IMR-90 (cell line): Measurements from ENCODE around the gene SETDB1. TPM values are rescaled to one million over a fixed set of nuclear protein-coding genes. Genes with fewer than 3 reads are reported as not detected.

ENCODE experiments used
- ATAC-seq: fragments of 200-7000 bp; cut with Tn5 transposase; 2 replicates; pipeline ENCODE4 v1.9.1; 2020; ENCODE audit warnings: low read depth, mild to moderate bottlenecking, moderate library complexity
- BruUV-seq: library from RNA; stranded (reverse); fragments of 400-500 nt; replicated peaks from 2 replicates; lab custom pipeline; 2021; lab: Mats Ljungman, UMichigan
- CTCF ChIA-PET: fragments of 300-600 bp; formaldehyde crosslinking; extraction: SDS; loops from one replicate; lab custom pipeline; 2021; ENCODE audit warnings: antibody characterized with exemption; lab: Yijun Ruan, JAX
- POLR2A ChIA-PET: fragments of 300-600 bp; sonication (Branson Sonifier 250); formaldehyde crosslinking; loops from one replicate; lab custom pipeline; 2022; ENCODE audit warnings: antibody characterized with exemption; ENCODE audit not compliant: unreplicated experiment; lab: Charles Lee
- DNase-seq: peaks from one replicate; pipeline ENCODE4 v3.0.0; 2013
- H2AFZ ChIP-seq: replicated peaks from 2 replicates; pipeline ENCODE3; 2013; ENCODE audit warnings: low read length, mild to moderate bottlenecking; ENCODE audit not compliant: poor library complexity
- H2AK5ac ChIP-seq: 2 replicates; pipeline ENCODE4 v1.6.1; 2013; ENCODE audit warnings: low read depth, low read length, inconsistent platforms
- H2AK9ac ChIP-seq: replicated peaks from 2 replicates; pipeline ENCODE3; 2013; ENCODE audit warnings: mild to moderate bottlenecking, low read depth, low read length, moderate library complexity; ENCODE audit not compliant: poor library complexity
- H2BK120ac ChIP-seq: 2 replicates; pipeline ENCODE4 v1.6.1; 2013; ENCODE audit warnings: low read depth, low read length, inconsistent platforms
- H2BK15ac ChIP-seq: 3 replicates; pipeline ENCODE4 v1.6.1; 2013; ENCODE audit warnings: low read depth, low read length, inconsistent platforms
- H2BK20ac ChIP-seq: 2 replicates; pipeline ENCODE4 v1.6.1; 2013; ENCODE audit warnings: low read depth, mild to moderate bottlenecking, inconsistent platforms, low read length, moderate library complexity
- H2BK5ac ChIP-seq: 2 replicates; pipeline ENCODE4 v1.6.1; 2013; ENCODE audit warnings: mild to moderate bottlenecking, low read depth, low read length, inconsistent platforms; ENCODE audit not compliant: poor library complexity, severe bottlenecking
- H3K14ac ChIP-seq: replicated peaks from 2 replicates; pipeline ENCODE4 v1.6.1; 2013; ENCODE audit warnings: low read depth, low read length, inconsistent platforms
- H3K18ac ChIP-seq: 2 replicates; pipeline ENCODE4 v1.6.1; 2013; ENCODE audit warnings: low read depth, low read length, control low read depth
- H3K23ac ChIP-seq: 2 replicates; pipeline ENCODE4 v1.6.1; 2013; ENCODE audit warnings: low read depth, low read length, inconsistent platforms
- H3K27ac ChIP-seq: 2 replicates; pipeline ENCODE4 v1.5.1; 2013; ENCODE audit warnings: mild to moderate bottlenecking, control low read depth, low read length; ENCODE audit not compliant: insufficient read depth
- H3K27me3 ChIP-seq: 2 replicates; pipeline ENCODE4 v1.6.1; 2013; ENCODE audit warnings: low read length; ENCODE audit not compliant: control insufficient read depth, insufficient read depth
- H3K36me3 ChIP-seq: 2 replicates; pipeline ENCODE4 v1.6.1; 2013; ENCODE audit warnings: low read length, mixed read lengths; ENCODE audit not compliant: control insufficient read depth, insufficient read depth
- H3K4ac ChIP-seq: 2 replicates; pipeline ENCODE4 v1.6.1; 2013; ENCODE audit warnings: low read depth, low read length, inconsistent platforms
- H3K4me1 ChIP-seq: 2 replicates; pipeline ENCODE4 v1.6.1; 2013; ENCODE audit warnings: low read length, mixed read lengths; ENCODE audit not compliant: control insufficient read depth, insufficient read depth
- H3K4me2 ChIP-seq: 2 replicates; pipeline ENCODE4 v1.6.1; 2013; ENCODE audit warnings: low read depth, mild to moderate bottlenecking, control low read depth, low read length, moderate library complexity
- H3K4me3 ChIP-seq: 2 replicates; pipeline ENCODE4 v1.5.1; 2013; ENCODE audit warnings: low read depth, mild to moderate bottlenecking, control low read depth, low read length, moderate library complexity; ENCODE audit not compliant: insufficient read depth
- H3K56ac ChIP-seq: 2 replicates; pipeline ENCODE4 v1.6.1; 2013; ENCODE audit warnings: low read length, inconsistent platforms; ENCODE audit not compliant: insufficient read depth; ENCODE audit errors: extremely low read depth
- H3K79me1 ChIP-seq, 2 experiments: 2 replicates each; pipeline ENCODE4 v1.6.1; 2013; ENCODE audit warnings: low read length in 2 of 2, inconsistent platforms in 1 of 2, low read depth in 1 of 2
- H3K9ac ChIP-seq: 2 replicates; pipeline ENCODE4 v1.6.1; 2013; ENCODE audit warnings: low read depth, low read length, control low read depth
- H3K9me1 ChIP-seq: 2 replicates; pipeline ENCODE4 v1.6.1; 2013; ENCODE audit warnings: low read length, inconsistent platforms; ENCODE audit not compliant: insufficient read depth
- H3K9me3 ChIP-seq: 2 replicates; pipeline ENCODE4 v1.6.1; 2013; ENCODE audit warnings: low read length; ENCODE audit not compliant: control insufficient read depth, insufficient read depth
- H4K20me1 ChIP-seq: 2 replicates; pipeline ENCODE4 v1.6.1; 2013; ENCODE audit warnings: low read length, inconsistent platforms; ENCODE audit not compliant: insufficient read depth
- H4K5ac ChIP-seq: 2 replicates; pipeline ENCODE4 v1.6.1; 2013; ENCODE audit warnings: mild to moderate bottlenecking, low read depth, low read length, control low read depth
- H4K8ac ChIP-seq, 2 experiments: 2 replicates each; pipeline ENCODE4 v1.6.1; 2013; ENCODE audit warnings: low read depth in 2 of 2, low read length in 2 of 2, control low read depth in 1 of 2, inconsistent platforms in 1 of 2
- H4K91ac ChIP-seq: 2 replicates; pipeline ENCODE4 v1.6.1; 2013; ENCODE audit warnings: low read depth, low read length, inconsistent platforms; ENCODE audit not compliant: insufficient read depth
- BHLHE40 ChIP-seq: fragments of 150-350 bp; IDR thresholded peaks from 2 replicates; pipeline ENCODE4 v1.6.1; 2016; ENCODE audit warnings: mild to moderate bottlenecking, low read depth, low read length
- MAZ ChIP-seq: IDR thresholded peaks from 2 replicates; pipeline ENCODE4 v1.6.1; 2012; ENCODE audit warnings: low read depth, mild to moderate bottlenecking, low read length, improper control_type of control experiment, moderate library complexity, borderline replicate concordance
- POLR2A ChIP-seq: IDR thresholded peaks from 2 replicates; pipeline ENCODE4 v1.6.1; 2012; ENCODE audit warnings: mild to moderate bottlenecking, low read depth, low read length
- WGBS, 2 experiments: methylation state at CpG; one replicate each; pipeline versions ENCODE4 v1.1.5 to v1.1.7; 2013; ENCODE audit warnings: missing lambda C conversion rate in 2 of 2; ENCODE audit not compliant: insufficient read length in 1 of 2; ENCODE audit errors: extremely low coverage in 2 of 2; 5-methylcytosine and 5-hydroxymethylcytosine counted together
- dilution Hi-C: fragments of 300-500 bp; cut with HindIII; formaldehyde crosslinking; loops from one replicate; pipeline ENCODE4 v1.14.3; 2018; ENCODE audit warnings: low sequenced_read_pairs; ENCODE audit not compliant: unreplicated experiment
- in situ Hi-C: fragments of 300-500 bp; cut with MboI; formaldehyde crosslinking; loops from 3 replicates; pipeline ENCODE4 v1.14.3; 2019; ENCODE audit warnings: low sequenced_read_pairs, inconsistent platforms, mixed read lengths
- intact Hi-C: fragments of 100-400 bp; cut with micrococcal nuclease; formaldehyde crosslinking; loops from 2 replicates; pipeline ENCODE4 v1.10.0; 2022
- polyA plus RNA-seq, 3 experiments: library from polyadenylated mRNA; depleted of rRNA; stranded (reverse); fragments of >200 nt; gene quantifications; 2 replicates each; pipeline ENCODE4 v1.2.3, GENCODE V29; 2012; ENCODE audit warnings: low replicate concordance in 1 of 3
- total RNA-seq: library from RNA; depleted of rRNA; stranded (reverse); fragments of >200 nt; gene quantifications from 2 replicates; pipeline ENCODE4 v1.2.3, GENCODE V29; 2012

The SETDB1 gene
- total and polyA plus RNA-seq, 2 of the 4 experiments (the other 2 are of a cell fraction) = 18.7 to 22.9 TPM

DNA sequence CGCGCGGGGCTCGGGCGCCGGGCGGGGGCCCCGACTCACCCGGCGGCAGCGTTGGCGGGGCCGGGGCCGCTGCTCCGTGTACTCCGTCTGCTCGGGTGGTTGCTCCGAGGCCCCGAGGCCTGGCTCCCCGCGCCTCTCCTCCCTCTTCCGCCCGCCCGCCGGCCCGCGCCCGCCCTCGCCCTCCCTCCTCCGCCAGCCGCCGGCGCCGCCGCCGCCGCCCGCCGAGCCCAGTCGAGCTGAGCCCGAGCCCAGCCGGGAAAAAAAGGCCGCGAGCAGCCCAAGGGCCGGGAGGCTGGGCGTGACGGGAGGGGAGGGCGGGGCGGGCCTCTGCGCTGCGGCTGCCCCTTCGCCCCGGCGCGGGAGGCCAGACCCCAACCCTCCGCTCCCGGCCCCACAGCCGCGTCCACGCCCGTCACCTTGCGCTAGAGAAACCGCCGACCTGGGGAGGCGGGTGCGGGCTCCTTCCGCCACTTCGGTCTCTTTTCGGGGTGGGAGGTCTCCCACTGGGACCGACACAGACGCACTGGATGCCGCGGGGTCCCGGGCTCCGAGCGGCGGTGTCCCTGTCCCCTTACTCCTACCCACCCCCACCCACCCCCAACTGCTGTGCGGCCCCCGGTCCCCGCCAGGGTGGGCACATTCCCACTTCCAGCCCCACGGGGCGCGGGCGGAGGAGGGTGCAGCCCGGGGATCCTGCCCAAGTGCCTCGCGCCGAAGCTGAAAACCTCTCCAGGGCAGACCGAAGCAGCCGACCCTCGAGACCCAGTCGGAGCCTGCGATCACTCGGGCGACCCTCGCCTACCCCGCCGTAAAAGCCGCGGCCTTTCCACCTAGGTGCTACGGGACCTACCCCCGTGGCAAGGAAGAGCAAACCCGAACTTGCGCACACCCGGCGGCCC is 48.7 kb downstream of the SETDB1 start, which contains the start of gene CERS2:
CERS2 (minus strand) TSS at position 256 of the 899 bp plus-strand sequence. CDS start 5,745 bp downstream, outside the sequence.
- POLR2A ChIA-PET = interaction anchor here (0.7 kb wide), 1 partner anchor 412 kb away, joined by 6 read pairs; no protein-coding TSS in a partner anchor
- Histone ChIP-seq H3K23ac (peak within 1 kb of the TSS; percentile 97), H4K91ac (peak within 1 kb of the TSS; percentile 81), H2AK9ac (peak within 1 kb of the TSS; percentile 98), H3K27ac (peak within 1 kb of the TSS; percentile 87), H2AFZ (peak within 1 kb of the TSS; percentile 98), H3K14ac (peak within 1 kb of the TSS; percentile 82), H3K4ac (peak within 1 kb of the TSS; percentile 93), H4K5ac (peak within 1 kb of the TSS; percentile 69), H3K9ac (peak within 1 kb of the TSS; percentile 94), H3K56ac (peak within 1 kb of the TSS; percentile 54), H3K79me1 (peaks cover 2 to 45% of the 10 kb centered on the region in 2 experiments; a peak in 2 of 4 replicates), H3K36me3 (no peaks in the 10 kb centered on the region), H2AK5ac (peak within 1 kb of the TSS; percentile 94), H3K18ac (peak within 1 kb of the TSS; percentile 16; the same call in 1 of the 2 replicates), H3K4me1 (peaks cover 41% of the 10 kb centered on the region), H4K20me1 (peaks cover 39% of the 10 kb centered on the region), H2BK15ac (no peak within 1 kb of the TSS), H2BK120ac (peak within 1 kb of the TSS; percentile 47; the same call in 1 of the 2 replicates), H4K8ac (peak within 1 kb of the TSS; percentile 80 to 81; a peak in 3 of 4 replicates), H3K4me3 (peak within 1 kb of the TSS; percentile 64), H3K4me2 (peak within 1 kb of the TSS; percentile 96), H2BK20ac (no peak within 1 kb of the TSS), H2BK5ac (peak within 1 kb of the TSS; percentile 74), H3K9me3 (no peaks in the 10 kb centered on the region), H3K27me3 (no peaks in the 10 kb centered on the region), H3K9me1 (peaks cover 35% of the 10 kb centered on the region)
- no TSS peak for BruUV-seq
- in situ Hi-C loops (loop anchor here (10.0 kb wide), 1 partner anchor 60 kb away; the partner anchor contains the start of gene BNIPL), intact Hi-C loops (no loop called here), dilution Hi-C loops (no loop called here)
- TF ChIP-seq MAZ (peak; percentile 40; the same call in 1 of the 2 replicates), BHLHE40 (no peak), POLR2A (peak; percentile 78)
- WGBS, 2 experiments = 13% methylated on average over 25 of the region's 106 CpGs; no CpG with 5 or more reads in 1 of the 2 experiments
- CTCF ChIA-PET = interaction anchor here (1.1 kb wide), 1 partner anchor 150 kb away, joined by 3 read pairs; no protein-coding TSS in a partner anchor
- DNase-seq = peak; percentile 69
- peak; percentile 75 for ATAC-seq
